ENCODE results near the gene EFNB1. TPM values are rescaled to one million over a fixed set of nuclear protein-coding genes. Genes with fewer than 3 reads are reported as not detected.

Gene EFNB1
- total RNA-seq, 1 donor from 2014 or later = 44.1 TPM

- no peak for DNase-seq (ENCODE audit: low read depth)
- TF ChIP-seq CTCF (conservative IDR thresholded peaks at IDR 0.05; ENCODE audit: low read depth, low read length) = no peak
Observed at GRCh38 chrX:68846536-68846935, 17.7 kb downstream of the EFNB1 start.

GRCh38 chrX:68847172-68847571, 18.4 kb downstream of the EFNB1 start:
- DNase-seq (ENCODE audit: low read depth) = no peak
- no peak for TF ChIP-seq CTCF (conservative IDR thresholded peaks at IDR 0.05; ENCODE audit: low read depth, low read length)
- H3K4me3 ChIP-seq (ENCODE audit: low read depth, low read length) = no peak overlapping the region

More at GRCh38 chrX:68846536-68846935, 17.7 kb downstream of the EFNB1 start:
- no peak overlapping the region for H3K4me3 ChIP-seq (ENCODE audit: low read depth, low read length)

- TF ChIP-seq CTCF (conservative IDR thresholded peaks at IDR 0.05; ENCODE audit: low read depth, low read length) = no peak
- DNase-seq (ENCODE audit: low read depth) = no peak
- no peak overlapping the region for H3K4me3 ChIP-seq (ENCODE audit: low read depth, low read length)
Observed at GRCh38 chrX:68848189-68848940, 19.5 kb downstream of the EFNB1 start.

- DNase-seq (ENCODE audit: low read depth) = no peak
- H3K4me3 ChIP-seq (ENCODE audit: low read depth, low read length) = no peak overlapping the region
- no peak for TF ChIP-seq CTCF (conservative IDR thresholded peaks at IDR 0.05; ENCODE audit: low read depth, low read length)
Observed at GRCh38 chrX:68851082-68851481, 22.3 kb downstream of the EFNB1 start.

GRCh38 chrX:68852046-68852445, 23.2 kb downstream of the EFNB1 start:
- no peak for DNase-seq (ENCODE audit: low read depth)
- no peak for TF ChIP-seq CTCF (conservative IDR thresholded peaks at IDR 0.05; ENCODE audit: low read depth, low read length)
- H3K4me3 ChIP-seq (ENCODE audit: low read depth, low read length) = no peak overlapping the region

GRCh38 chrX:68853665-68854251, 24.9 kb downstream of the EFNB1 start:
- no peak for DNase-seq (ENCODE audit: low read depth)
- no peak overlapping the region for H3K4me3 ChIP-seq (ENCODE audit: low read depth, low read length)
- no peak for TF ChIP-seq CTCF (conservative IDR thresholded peaks at IDR 0.05; ENCODE audit: low read depth, low read length)

GRCh38 chrX:68865300-68865699, 36.5 kb downstream of the EFNB1 start:
- no peak overlapping the region for H3K4me3 ChIP-seq (ENCODE audit: low read depth, low read length)
- no peak for TF ChIP-seq CTCF (conservative IDR thresholded peaks at IDR 0.05; ENCODE audit: low read depth, low read length)
- DNase-seq (ENCODE audit: low read depth) = no peak

Data from epithelial cell of proximal tubule (primary cell).